PC-9 (cell line): ENCODE measurements around the gene PSMG4. TPM values are rescaled to one million over a fixed set of nuclear protein-coding genes. Genes with fewer than 3 reads are reported as not detected.

Experiments
- BruUV-seq: library from RNA; stranded (reverse); fragments of 400-500 nt; replicated peaks from 2 replicates; lab custom pipeline; 2021; lab: Mats Ljungman, UMichigan
- CTCF ChIA-PET: fragments of 300-600 bp; sonication (Branson Sonifier 250); formaldehyde crosslinking; loops from one replicate; lab custom pipeline; 2022; ENCODE audit warnings: antibody characterized with exemption; lab: Charles Lee
- POLR2A ChIA-PET: fragments of 300-600 bp; sonication (Branson Sonifier 250); formaldehyde crosslinking; loops from one replicate; lab custom pipeline; 2022; ENCODE audit warnings: antibody characterized with exemption; ENCODE audit not compliant: unreplicated experiment; lab: Charles Lee
- DNase-seq, 2 experiments: peaks; one replicate each; pipeline versions ENCODE4 v3.0.0 to v3.0.0-alpha.2; 2015 to 2022; ENCODE audit warnings: mixed read lengths in 1 of 2
- H2AFZ ChIP-seq: fragments of 200-600 bp; sonication (generic); 2 replicates; pipeline ENCODE4 v1.8.1; 2017; ENCODE audit warnings: antibody characterized with exemption
- H3F3A ChIP-seq: fragments of 200-600 bp; sonication (generic); 2 replicates; pipeline ENCODE4 v1.8.1; 2017; ENCODE audit warnings: antibody characterized with exemption, mild to moderate bottlenecking, low read depth; ENCODE audit not compliant: insufficient read depth
- H3K27ac ChIP-seq: fragments of 200-600 bp; sonication (generic); 2 replicates; pipeline ENCODE4 v1.6.1; 2016; ENCODE audit warnings: mixed run types
- H3K27me3 ChIP-seq: fragments of 200-600 bp; sonication (generic); 2 replicates; pipeline ENCODE4 v1.6.1; 2016; ENCODE audit warnings: low read depth, mixed run types; ENCODE audit not compliant: insufficient read depth
- H3K36me3 ChIP-seq: fragments of 200-600 bp; sonication (generic); 2 replicates; pipeline ENCODE4 v1.6.1; 2016; ENCODE audit warnings: low read depth, mixed run types
- H3K4me1 ChIP-seq: fragments of 200-600 bp; sonication (generic); replicated peaks from 2 replicates; pipeline ENCODE4 v1.6.1; 2016; ENCODE audit warnings: mixed run types; ENCODE audit not compliant: insufficient read depth
- H3K4me2 ChIP-seq: fragments of 200-600 bp; sonication (generic); 2 replicates; pipeline ENCODE4 v1.6.1; 2017; ENCODE audit warnings: mixed run types
- H3K4me3 ChIP-seq: fragments of 200-600 bp; sonication (generic); 2 replicates; pipeline ENCODE4 v1.6.1; 2016; ENCODE audit warnings: mixed run types
- H3K79me2 ChIP-seq: fragments of 200-600 bp; sonication (generic); 2 replicates; pipeline ENCODE4 v1.6.1; 2017; ENCODE audit warnings: low read depth, mixed run types
- H3K9me2 ChIP-seq: fragments of 200-600 bp; sonication (generic); 2 replicates; pipeline ENCODE4 v1.8.1; 2017; ENCODE audit warnings: mild to moderate bottlenecking; ENCODE audit not compliant: insufficient read depth
- H3K9me3 ChIP-seq: fragments of 200-600 bp; sonication (generic); 2 replicates; pipeline ENCODE4 v1.8.1; 2016; ENCODE audit warnings: low read depth; ENCODE audit not compliant: insufficient read depth
- H4K20me1 ChIP-seq: fragments of 200-600 bp; sonication (generic); 2 replicates; pipeline ENCODE4 v1.8.1; 2017; ENCODE audit not compliant: insufficient read depth
- EZH2 ChIP-seq: fragments of 200-600 bp; sonication (generic); IDR thresholded peaks from 2 replicates; pipeline ENCODE4 v1.8.0; 2017; ENCODE audit warnings: antibody characterized with exemption, low read depth
- intact Hi-C: fragments of 100-400 bp; cut with micrococcal nuclease; formaldehyde crosslinking; loops from one replicate; pipeline ENCODE4 v1.10.0; 2022; ENCODE audit not compliant: unreplicated experiment
- total RNA-seq: library from RNA; stranded (reverse); gene quantifications from 2 replicates; pipeline ENCODE4 v1.2.3, GENCODE V29; 2021
- TF ChIP-seq, protein P1 (sequence below): fragments of 200-600 bp; sonication (generic); conservative IDR thresholded peaks from 2 replicates; pipeline ENCODE4 v1.6.1; 2017; ENCODE audit warnings: mixed run types, antibody characterized with exemption, mild to moderate bottlenecking, moderate library complexity

PSMG4 gene
- total RNA-seq, 1 experiment from 2014 or later: 33.8 TPM

- intact Hi-C loops: no loop called here
- no peaks in the 10 kb centered on the region for H3F3A ChIP-seq
- H3K27ac ChIP-seq: no peak overlapping the region
- no peak overlapping the region for H2AFZ ChIP-seq
- no peak for TF ChIP-seq EZH2
- TF ChIP-seq, protein P1, sequence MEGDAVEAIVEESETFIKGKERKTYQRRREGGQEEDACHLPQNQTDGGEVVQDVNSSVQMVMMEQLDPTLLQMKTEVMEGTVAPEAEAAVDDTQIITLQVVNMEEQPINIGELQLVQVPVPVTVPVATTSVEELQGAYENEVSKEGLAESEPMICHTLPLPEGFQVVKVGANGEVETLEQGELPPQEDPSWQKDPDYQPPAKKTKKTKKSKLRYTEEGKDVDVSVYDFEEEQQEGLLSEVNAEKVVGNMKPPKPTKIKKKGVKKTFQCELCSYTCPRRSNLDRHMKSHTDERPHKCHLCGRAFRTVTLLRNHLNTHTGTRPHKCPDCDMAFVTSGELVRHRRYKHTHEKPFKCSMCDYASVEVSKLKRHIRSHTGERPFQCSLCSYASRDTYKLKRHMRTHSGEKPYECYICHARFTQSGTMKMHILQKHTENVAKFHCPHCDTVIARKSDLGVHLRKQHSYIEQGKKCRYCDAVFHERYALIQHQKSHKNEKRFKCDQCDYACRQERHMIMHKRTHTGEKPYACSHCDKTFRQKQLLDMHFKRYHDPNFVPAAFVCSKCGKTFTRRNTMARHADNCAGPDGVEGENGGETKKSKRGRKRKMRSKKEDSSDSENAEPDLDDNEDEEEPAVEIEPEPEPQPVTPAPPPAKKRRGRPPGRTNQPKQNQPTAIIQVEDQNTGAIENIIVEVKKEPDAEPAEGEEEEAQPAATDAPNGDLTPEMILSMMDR: no peak
- BruUV-seq: no TSS peak
- H4K20me1 ChIP-seq: no peaks in the 10 kb centered on the region
- ChIA-PET POLR2A (interaction anchor here (0.6 kb wide), 1 partner anchor 72 kb away, joined by 7 read pairs; no protein-coding TSS in a partner anchor), CTCF (no interaction called here)
- H3K4me2 ChIP-seq: no peak overlapping the region
- no peaks in the 10 kb centered on the region for H3K27me3 ChIP-seq
- DNase-seq: no peak
- no peak overlapping the region for H3K4me3 ChIP-seq
- no peaks in the 10 kb centered on the region for H3K9me2 ChIP-seq
- H3K79me2 ChIP-seq: no peaks in the 10 kb centered on the region
- H3K4me1 ChIP-seq: no peaks in the 10 kb centered on the region
- no peaks in the 10 kb centered on the region for H3K36me3 ChIP-seq
- no peaks in the 10 kb centered on the region for H3K9me3 ChIP-seq
These were observed 24.8 kb upstream of the PSMG4 start for GRCh38 chr6:3233904-3234303.

DNA sequence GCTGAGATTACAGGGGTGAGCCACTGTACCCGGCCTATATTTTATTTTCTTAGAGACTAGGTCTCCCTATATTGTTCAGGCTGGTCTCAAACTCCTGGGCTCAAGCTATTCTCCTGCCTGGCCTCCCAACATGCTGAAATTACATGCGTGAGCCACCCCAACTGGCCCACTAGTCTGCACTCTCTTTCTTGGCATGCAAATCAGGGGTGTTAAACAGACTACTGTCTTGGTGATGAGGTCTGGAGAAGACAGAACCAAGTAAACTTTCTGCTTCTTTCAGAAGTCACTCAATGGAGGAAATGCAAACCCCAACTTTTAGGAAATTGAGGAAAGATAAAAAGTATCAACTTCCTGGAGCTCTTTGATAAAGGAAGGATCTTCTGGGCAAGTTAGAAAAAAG lies 23.3 kb upstream of the PSMG4 start:
- ChIA-PET POLR2A (no interaction called here), CTCF (no interaction called here)
- H2AFZ ChIP-seq: no peak overlapping the region
- H3K27me3 ChIP-seq: no peaks in the 10 kb centered on the region
- H3K4me1 ChIP-seq: no peaks in the 10 kb centered on the region
- H3K27ac ChIP-seq: no peak overlapping the region
- H3K79me2 ChIP-seq: no peaks in the 10 kb centered on the region
- H3K9me2 ChIP-seq: no peaks in the 10 kb centered on the region
- no peaks in the 10 kb centered on the region for H4K20me1 ChIP-seq
- no peak overlapping the region for H3K4me3 ChIP-seq
- no peaks in the 10 kb centered on the region for H3K9me3 ChIP-seq
- intact Hi-C loops: no loop called here
- DNase-seq: no peak
- H3K4me2 ChIP-seq: no peak overlapping the region
- H3K36me3 ChIP-seq: no peaks in the 10 kb centered on the region
- no peaks in the 10 kb centered on the region for H3F3A ChIP-seq
- TF ChIP-seq, protein P1: no peak
- TF ChIP-seq EZH2: no peak
- BruUV-seq: no TSS peak

DNA sequence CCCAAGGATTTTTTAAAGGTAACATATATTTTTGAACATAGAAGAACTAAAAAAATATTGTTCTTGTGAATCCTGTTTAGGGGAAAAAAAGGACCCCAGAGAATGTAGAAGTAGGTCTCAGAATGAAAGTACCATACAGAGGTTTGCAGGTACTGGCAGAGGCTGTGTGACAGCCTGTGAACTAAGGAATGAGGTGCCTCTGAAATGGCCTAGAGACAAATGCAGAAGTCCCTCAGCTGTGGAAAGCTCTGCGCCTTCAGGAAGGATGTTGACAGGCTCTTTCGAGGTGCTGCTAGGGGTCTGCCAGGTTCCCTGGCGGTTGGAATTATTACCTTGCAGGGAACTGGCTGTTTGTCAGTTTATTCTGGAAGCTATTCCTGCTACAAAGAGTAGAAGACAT lies 22.7 kb upstream of the PSMG4 start:
- no peaks in the 10 kb centered on the region for H3F3A ChIP-seq
- no peaks in the 10 kb centered on the region for H3K79me2 ChIP-seq
- no peak overlapping the region for H3K4me2 ChIP-seq
- H3K27me3 ChIP-seq: no peaks in the 10 kb centered on the region
- H3K9me2 ChIP-seq: no peaks in the 10 kb centered on the region
- H4K20me1 ChIP-seq: no peaks in the 10 kb centered on the region
- H3K27ac ChIP-seq: no peak overlapping the region
- no peaks in the 10 kb centered on the region for H3K36me3 ChIP-seq
- H3K9me3 ChIP-seq: no peaks in the 10 kb centered on the region
- no TSS peak for BruUV-seq
- H3K4me3 ChIP-seq: no peak overlapping the region
- no peak for DNase-seq
- CTCF ChIA-PET: no interaction called here
- intact Hi-C loops: no loop called here
- POLR2A ChIA-PET: no interaction called here
- TF ChIP-seq EZH2: no peak
- TF ChIP-seq, protein P1: no peak
- no peak overlapping the region for H2AFZ ChIP-seq
- no peaks in the 10 kb centered on the region for H3K4me1 ChIP-seq
